Right lung (tissue), 5 donors: ENCODE data around the gene MAB21L4. TPM values are rescaled to one million over a fixed set of nuclear protein-coding genes. Genes with fewer than 3 reads are reported as not detected.

Experiments
- DNase-seq, 2 donors: peaks; one replicate each; pipeline ENCODE4 v3.0.0-alpha.2; 2013
- polyA plus RNA-seq, 5 donors: library from polyadenylated mRNA; unstranded; fragments of 120-200 nt; gene quantifications; one replicate each; pipeline versions ENCODE4 v1.2.1 to v1.2.3, GENCODE V29; 2013; ENCODE audit warnings: inconsistent platforms in 1 of 5, low replicate concordance in 1 of 5; ENCODE audit not compliant: insufficient read length in 5 of 5, insufficient read depth in 1 of 5

Gene MAB21L4
- polyA plus RNA-seq, 5 donors: 0.61 to 4.6 (median 1.4) TPM

- DNase-seq: no peak
Observed at GRCh38 chr2:240896871-240897692, 1.1 kb upstream of the MAB21L4 start.

GRCh38 chr2:240896394-240896793, 438 bp upstream of the MAB21L4 start:
- no peak for DNase-seq

GRCh38 chr2:240894836-240895558, 959 bp downstream of the MAB21L4 start:
- DNase-seq: no peak

GRCh38 chr2:240894006-240894405, 1.9 kb downstream of the MAB21L4 start:
- DNase-seq: no peak

- DNase-seq: no peak
Observed at GRCh38 chr2:240893363-240893844, 2.6 kb downstream of the MAB21L4 start.

DNA sequence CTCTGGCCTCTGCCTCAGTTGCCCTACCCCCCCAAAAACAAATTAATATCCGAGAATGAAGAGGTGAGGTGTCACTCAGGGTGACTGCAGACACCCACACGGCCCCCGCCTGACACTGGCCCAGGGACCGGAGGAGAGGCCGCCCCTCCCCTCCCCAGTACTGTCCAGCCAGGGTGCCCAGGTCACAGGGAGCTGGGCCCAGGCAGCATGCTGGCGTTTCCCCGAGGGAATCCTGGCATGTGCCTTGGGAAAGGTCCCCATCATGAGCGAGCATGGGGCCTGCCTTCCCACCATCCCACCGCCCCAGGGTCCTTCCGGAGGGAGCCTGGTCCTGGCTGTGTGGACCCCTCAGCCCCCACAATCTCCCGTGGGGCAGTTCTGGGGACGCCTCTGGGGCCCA, 3.0 kb downstream of the MAB21L4 start:
- no peak for DNase-seq

- no peak for DNase-seq
Observed at GRCh38 chr2:240892356-240892755, 3.6 kb downstream of the MAB21L4 start.

- DNase-seq: no peak
Observed at GRCh38 chr2:240891492-240892340, 4.2 kb downstream of the MAB21L4 start.

DNA sequence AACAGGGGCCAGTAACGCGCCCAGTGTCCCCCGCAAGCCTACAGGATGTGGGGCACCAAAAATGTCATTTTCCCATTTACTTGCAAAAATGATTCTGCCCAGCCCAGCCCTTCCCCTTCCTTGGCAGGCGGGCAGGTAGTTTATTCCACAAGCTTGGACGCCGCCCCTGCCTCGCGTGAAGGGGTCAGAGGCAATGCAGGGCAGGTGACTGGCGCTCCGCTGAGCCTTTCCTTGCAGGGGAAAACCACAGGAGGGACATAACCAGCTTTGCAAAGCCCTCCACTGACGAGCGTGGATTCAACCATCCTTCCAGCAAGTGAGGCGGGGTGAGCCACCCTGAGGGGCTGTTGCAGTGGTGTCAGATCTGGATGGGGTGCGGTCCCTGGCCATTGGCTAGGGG, 5.3 kb downstream of the MAB21L4 start:
- no peak for DNase-seq

GRCh38 chr2:240889601-240890560, 6.1 kb downstream of the MAB21L4 start:
- no peak for DNase-seq

GRCh38 chr2:240888890-240889573, 6.9 kb downstream of the MAB21L4 start:
- DNase-seq: no peak

DNA sequence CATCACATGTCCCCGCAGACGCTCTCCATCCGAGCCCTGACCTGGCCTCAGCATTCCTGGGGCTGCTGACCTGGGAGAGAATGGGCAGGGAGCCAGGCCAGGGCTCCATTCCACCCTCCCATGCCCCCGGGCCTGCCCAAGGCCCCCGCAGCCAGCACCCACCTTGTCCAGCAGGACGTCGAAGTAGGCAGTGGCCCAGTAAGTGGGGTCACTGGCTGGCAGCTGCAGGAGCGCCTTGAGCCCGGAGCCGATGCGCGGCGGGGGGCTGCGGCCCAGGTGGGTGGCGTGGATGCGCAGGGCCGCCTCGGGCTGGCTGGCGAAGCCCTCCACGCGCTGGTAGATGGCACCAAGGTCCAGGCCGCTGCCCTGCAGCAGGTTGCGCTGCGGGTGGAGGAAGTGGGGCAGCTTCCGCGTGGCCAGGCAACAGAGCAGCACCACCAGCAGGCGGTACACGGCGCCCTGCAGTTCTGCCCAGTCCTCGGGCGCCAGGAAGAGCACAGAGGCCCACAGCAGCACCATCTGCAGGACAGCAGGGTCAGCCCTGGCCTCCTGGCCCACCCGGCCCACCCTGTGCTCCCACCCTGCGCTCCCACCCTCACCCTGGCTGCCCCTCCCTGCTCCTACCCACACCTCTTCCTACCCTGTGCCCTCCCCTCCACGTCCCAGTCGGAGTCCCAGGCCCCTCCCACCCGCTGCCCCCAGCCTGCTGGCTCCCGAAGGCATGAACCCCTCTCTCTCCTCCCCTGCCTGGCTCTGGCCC, 7.6 kb downstream of the MAB21L4 start:
- DNase-seq: no peak

GRCh38 chr2:240887631-240888030, 8.3 kb downstream of the MAB21L4 start:
- DNase-seq: no peak

DNA sequence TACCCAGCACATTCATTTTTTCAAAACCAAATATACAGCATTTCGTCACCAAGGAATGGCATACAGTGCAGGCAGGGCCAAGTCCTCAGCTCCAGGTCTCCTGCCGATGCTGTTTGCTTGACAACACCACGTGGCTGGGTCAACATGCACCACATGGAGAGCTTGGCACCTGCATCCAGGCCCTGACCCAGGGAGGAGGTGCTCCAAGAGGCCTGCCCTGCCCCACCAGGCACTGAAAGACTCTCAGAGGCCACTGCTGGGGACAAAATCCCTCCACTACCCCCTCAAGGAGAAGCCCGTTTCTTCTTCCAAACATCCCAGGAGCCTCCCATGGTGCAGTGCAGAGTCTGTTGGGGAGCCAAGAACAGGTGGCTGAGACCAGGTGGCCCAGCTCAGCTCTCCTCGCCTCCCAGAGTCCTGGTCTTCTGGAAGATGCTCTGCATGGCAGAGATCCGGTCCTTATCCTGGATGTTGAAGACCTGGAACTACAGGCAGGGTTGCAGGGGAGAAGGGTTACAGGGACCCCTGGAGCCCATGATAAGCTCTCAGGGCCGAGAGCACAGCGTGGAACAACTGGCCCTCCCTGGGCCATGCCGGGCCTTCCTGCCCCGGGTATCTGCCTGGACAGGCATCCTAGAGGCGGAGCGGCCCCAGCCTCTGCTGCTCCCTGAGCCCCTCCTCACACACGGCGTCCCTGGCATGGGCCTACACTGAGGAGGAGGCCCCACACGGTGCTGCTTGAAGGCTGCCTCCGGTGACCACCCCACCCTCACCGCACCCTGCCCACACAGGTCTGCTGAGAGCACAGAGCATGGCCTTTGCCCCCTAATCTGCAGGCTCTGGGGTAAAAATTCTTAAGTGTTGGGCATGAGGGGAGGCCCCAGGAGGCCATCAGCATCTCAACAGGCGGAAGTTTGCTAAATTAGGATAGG, 9.0 kb downstream of the MAB21L4 start:
- no peak for DNase-seq

- no peak for DNase-seq
Observed at GRCh38 chr2:240886023-240886565, 9.9 kb downstream of the MAB21L4 start.

- DNase-seq: no peak
Observed at GRCh38 chr2:240885566-240885965, 10.4 kb downstream of the MAB21L4 start.

DNA sequence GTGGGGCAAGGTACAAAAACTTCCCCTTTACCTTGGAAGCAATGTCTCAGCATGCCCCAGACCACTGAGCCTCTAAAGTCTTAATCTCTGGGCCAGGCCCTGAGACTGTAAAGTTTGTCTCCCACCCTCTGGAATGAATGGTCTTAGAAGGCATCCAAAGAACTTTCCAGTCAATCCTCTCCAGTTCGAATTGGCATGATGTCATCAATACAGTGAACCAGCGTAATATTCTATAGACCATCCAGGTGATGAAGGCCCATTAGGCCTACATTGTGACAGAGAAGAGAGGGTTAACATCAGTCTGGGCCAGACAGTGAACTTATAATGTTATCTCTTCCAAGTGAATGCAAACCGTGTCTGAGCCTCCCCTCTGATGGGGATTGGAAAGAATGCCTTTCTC, 11.2 kb downstream of the MAB21L4 start:
- DNase-seq: no peak

DNA sequence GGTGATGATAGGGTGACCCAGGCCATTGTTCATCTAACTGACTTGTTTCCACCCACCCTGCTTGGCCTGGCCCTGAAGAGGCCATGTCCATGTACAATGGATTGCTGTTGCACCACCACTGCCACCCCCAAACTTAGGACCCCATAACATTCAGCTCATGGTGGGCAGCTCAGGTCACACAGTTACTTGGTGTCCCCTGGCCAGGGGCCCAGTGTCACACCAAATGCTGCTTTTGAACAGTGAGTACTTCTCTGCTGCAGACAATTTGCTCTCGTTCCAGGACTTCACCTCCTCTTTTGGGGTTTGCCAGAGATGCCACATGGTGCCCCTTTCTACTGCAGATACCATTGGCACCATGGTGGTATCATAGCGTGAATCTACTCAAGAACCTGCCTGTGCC, 11.7 kb downstream of the MAB21L4 start:
- DNase-seq: no peak
